Adrenal gland (tissue), 12 donors: Measurements from ENCODE around the gene SLC50A1. TPM values are rescaled to one million over a fixed set of nuclear protein-coding genes. Genes with fewer than 3 reads are reported as not detected.
A peak's percentile ranks its signal among the peaks of the same experiment; 100 is the strongest.

Experiments used
- DNase-seq, 7 donors: peaks; one replicate each; pipeline ENCODE4 v3.0.0-alpha.2; 2019 to 2020
- H3K27ac ChIP-seq, 5 donors: fragments of 200-600 bp; sonication (generic) in 4 of 5; 1 replicate in 3 of 5; 2 replicates in 2 of 5; pipeline versions ENCODE4 v1.5.1 to v1.8.0; 2016 to 2020; ENCODE audit warnings: mild to moderate bottlenecking in 1 of 5
- H3K27me3 ChIP-seq: fragments of 200-600 bp; 2 replicates; pipeline ENCODE4 v1.8.0; 2021
- H3K36me3 ChIP-seq, 2 donors: fragments of 200-600 bp; replicated peaks in 1 of 2; 1 replicate in 1 of 2; 2 replicates in 1 of 2; pipeline versions ENCODE4 v1.5.1 to v1.8.0; 2018 to 2022
- H3K4me1 ChIP-seq, 2 donors: fragments of 200-600 bp; replicated peaks in 1 of 2; 1 replicate in 1 of 2; 2 replicates in 1 of 2; pipeline versions ENCODE4 v1.5.1 to v1.8.0; 2018 to 2021
- H3K4me3 ChIP-seq, 4 donors: fragments of 200-600 bp; sonication (generic) in 3 of 4; one replicate each; pipeline ENCODE4 v1.5.1; 2016 to 2018
- H3K9me3 ChIP-seq, 3 donors: fragments of 200-600 bp; sonication (generic) in 1 of 3; replicated peaks in 1 of 3; 1 replicate in 2 of 3; 2 replicates in 1 of 3; pipeline versions ENCODE4 v1.5.1 to v1.8.0; 2016 to 2021
- POLR2A ChIP-seq, 2 donors: fragments of 450-650 bp; IDR thresholded peaks; one replicate each; pipeline ENCODE4 v1.6.1; 2017; ENCODE audit warnings: antibody characterized with exemption in 2 of 2, mild to moderate bottlenecking in 2 of 2, moderate library complexity in 1 of 2
- WGBS, 4 donors: extraction: QIAGEN DNeasy Blood & Tissue Kit in 2 of 4; methylation state at CpG; one replicate each; pipeline versions ENCODE4 v1.1.5 to v1.1.7; 2013 to 2017; 5-methylcytosine and 5-hydroxymethylcytosine counted together
- intact Hi-C, 2 donors: fragments of 100-400 bp; cut with DNase I; formaldehyde crosslinking; loops; one replicate each; pipeline versions ENCODE4 v1.14.1 to v1.15.0; 2022 to 2023
- polyA plus RNA-seq, 3 donors: library from polyadenylated mRNA; stranded (reverse); fragments of 200-250 nt in 2 of 3; fragments of 350-450 nt in 1 of 3; fragmentation: Illumina TruSeq in 1 of 3; extraction: RNeasy Lipid Tissue Mini Kit (QIAGEN cat#74804) in 1 of 3; gene quantifications; one replicate each; pipeline ENCODE4 v1.2.3, GENCODE V29; 2013 to 2014
- total RNA-seq, 9 donors: library from RNA; depleted of rRNA in 4 of 9; stranded (reverse); fragments of >200 nt in 4 of 9; fragments of 120-200 nt in 1 of 9; fragmentation: NEBNext Ultra II Directional in 1 of 9; extraction: Animal tissue kit (Norgen Biotek cat#: 25700) in 1 of 9; gene quantifications; one replicate each; pipeline versions ENCODE4 v1.1.0 to v1.2.4, GENCODE V29; 2013 to 2023
- TF ChIP-seq, protein P1 (sequence below), 6 experiments: fragments of 450-650 bp in 4 of 6; fragments of 200-600 bp in 2 of 6; sonication (generic) in 1 of 6; IDR thresholded peaks; 1 replicate in 5 of 6; 2 replicates in 1 of 6; pipeline versions ENCODE4 v1.5.1 to v1.8.0; 2016 to 2021; ENCODE audit warnings: antibody characterized with exemption in 6 of 6, mild to moderate bottlenecking in 2 of 6, moderate library complexity in 1 of 6
- donor health status: healthy with polysubstance abuse.
- donor health status: Bipolar disorder and iron deficiency.
- donor health status: DM: yes; HTN: yes; CAD: no.
- donor health status: DM: no; HTN: no; CAD: no.
- donor health status: DM: no; HTN: no; CAD: no.
- donor health status: DM: yes; HTN: yes; CAD: no.

Gene SLC50A1
- total and polyA plus RNA-seq, 12 donors, result 31.7 to 172 (median 53.8) TPM

DNA sequence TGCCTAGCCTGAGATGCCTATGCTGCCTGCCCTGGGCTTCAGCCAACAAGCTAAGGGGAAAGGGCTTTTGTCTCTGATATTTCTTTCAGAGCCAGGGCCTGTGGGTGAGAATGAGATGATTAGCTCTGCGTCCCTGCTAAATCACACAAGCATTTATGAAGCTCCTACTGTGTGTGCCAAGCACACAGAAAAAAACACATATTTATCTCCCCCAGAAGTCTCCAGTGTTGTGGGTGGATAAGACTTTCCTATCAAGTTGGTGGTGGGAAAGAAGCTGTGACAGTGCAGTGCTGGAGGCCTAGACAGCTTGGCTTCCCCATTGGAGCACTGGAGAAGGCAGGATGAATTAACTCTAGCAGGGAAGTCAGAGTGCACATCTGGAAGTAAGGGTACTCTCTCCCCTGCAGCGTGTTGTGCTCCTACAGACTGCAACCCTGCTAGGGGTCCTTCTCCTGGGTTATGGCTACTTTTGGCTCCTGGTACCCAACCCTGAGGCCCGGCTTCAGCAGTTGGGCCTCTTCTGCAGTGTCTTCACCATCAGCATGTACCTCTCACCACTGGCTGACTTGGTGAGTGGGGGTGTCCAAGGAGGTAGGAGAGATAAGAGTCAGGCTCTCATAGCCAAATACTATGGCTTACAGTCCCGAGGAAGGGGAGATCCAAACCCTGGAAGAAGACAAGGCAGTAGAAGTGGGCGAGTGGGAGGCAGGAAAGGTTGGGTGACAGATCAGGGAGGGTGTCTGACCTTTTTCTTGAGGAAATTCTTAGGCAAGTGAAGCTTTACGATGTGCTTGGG lies 1.7 kb downstream of the SLC50A1 start:
- no peaks in the 10 kb centered on the region for H3K27me3 ChIP-seq
- TF ChIP-seq POLR2A (IDR thresholded peaks at IDR 0.05), result no peak
- peaks cover 0 to 20% of the 10 kb centered on the region in 2 donors for H3K36me3 ChIP-seq
- WGBS, 4 donors, result 82 to 93% (median 88%) methylated on average over 6 of the region's 6 CpGs
- H3K9me3 ChIP-seq, result no peaks in the 10 kb centered on the region
- H3K4me1 ChIP-seq, result peaks cover 25 to 36% of the 10 kb centered on the region in 2 donors
- DNase-seq, result no peak
- intact Hi-C loops, result no loop called here
- H3K4me3 ChIP-seq, result no peak overlapping the region
- H3K27ac ChIP-seq, result peak overlapping the region in 4 of 5 donors; percentile 95 to 100 (median 99)

DNA sequence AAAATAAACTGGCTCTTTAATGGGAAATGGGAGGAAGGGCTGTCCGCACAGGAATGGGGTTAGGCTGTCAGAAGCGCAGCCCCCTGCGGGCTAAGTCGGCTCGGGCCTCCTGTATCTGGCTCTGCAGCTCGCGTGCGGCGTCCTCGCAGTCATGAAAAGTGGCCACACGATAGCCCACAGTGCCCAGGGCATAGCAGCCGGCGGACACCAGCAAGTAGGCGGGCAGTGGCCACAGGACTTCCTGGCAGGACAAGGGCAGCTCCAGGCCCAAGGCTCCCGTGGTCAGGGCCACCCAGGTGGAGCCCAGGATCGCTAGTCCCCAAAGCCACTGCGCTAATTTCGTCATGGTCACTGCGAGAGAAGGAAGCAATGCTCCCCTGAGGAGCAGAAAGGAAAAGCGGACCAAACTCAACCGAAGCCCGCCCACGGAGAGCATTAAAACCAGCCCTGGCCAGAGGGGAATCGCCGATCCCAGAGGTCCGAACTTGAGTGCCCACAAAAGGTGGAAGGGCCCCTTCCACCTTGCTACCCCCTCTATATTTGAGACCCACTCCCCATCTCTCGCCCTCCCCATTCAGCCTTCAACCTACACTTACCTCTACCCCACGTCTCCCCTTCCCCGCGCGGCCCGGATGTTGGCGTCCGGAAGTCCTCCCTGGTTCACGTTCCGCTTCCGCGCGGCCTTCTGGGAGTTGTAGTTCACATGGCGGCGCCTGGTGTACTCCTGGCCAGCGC lies 4.4 kb downstream of the SLC50A1 start, which contains the start of gene DPM3:
Gene DPM3, minus strand, starts transcription at position 637 of the 735 bp plus-strand sequence. Its CDS starts 291 bp downstream, at position 346.
- 0 to 1% (median 0%) methylated on average over 31 to 42 of the region's 42 CpGs for WGBS, 4 donors
- peak; percentile 86 to 94 (median 90) for DNase-seq
- Histone ChIP-seq H3K27ac (peak within 1 kb of the TSS; percentile 71 to 95 (median 94)), H3K4me1 (peaks cover 20 to 26% of the 10 kb centered on the region in 2 donors), H3K27me3 (no peaks in the 10 kb centered on the region), H3K36me3 (no peaks in the 10 kb centered on the region), H3K9me3 (no peaks in the 10 kb centered on the region), H3K4me3 (peak within 1 kb of the TSS; percentile 44 to 87 (median 64))
- TF ChIP-seq POLR2A (IDR thresholded peaks at IDR 0.05), result peak; percentile 27 to 65
- TF ChIP-seq, protein P1, sequence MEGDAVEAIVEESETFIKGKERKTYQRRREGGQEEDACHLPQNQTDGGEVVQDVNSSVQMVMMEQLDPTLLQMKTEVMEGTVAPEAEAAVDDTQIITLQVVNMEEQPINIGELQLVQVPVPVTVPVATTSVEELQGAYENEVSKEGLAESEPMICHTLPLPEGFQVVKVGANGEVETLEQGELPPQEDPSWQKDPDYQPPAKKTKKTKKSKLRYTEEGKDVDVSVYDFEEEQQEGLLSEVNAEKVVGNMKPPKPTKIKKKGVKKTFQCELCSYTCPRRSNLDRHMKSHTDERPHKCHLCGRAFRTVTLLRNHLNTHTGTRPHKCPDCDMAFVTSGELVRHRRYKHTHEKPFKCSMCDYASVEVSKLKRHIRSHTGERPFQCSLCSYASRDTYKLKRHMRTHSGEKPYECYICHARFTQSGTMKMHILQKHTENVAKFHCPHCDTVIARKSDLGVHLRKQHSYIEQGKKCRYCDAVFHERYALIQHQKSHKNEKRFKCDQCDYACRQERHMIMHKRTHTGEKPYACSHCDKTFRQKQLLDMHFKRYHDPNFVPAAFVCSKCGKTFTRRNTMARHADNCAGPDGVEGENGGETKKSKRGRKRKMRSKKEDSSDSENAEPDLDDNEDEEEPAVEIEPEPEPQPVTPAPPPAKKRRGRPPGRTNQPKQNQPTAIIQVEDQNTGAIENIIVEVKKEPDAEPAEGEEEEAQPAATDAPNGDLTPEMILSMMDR (IDR thresholded peaks at IDR 0.05), result peak in 1 of 6 experiments; percentile 11
- intact Hi-C loops, result no loop called here

DNA sequence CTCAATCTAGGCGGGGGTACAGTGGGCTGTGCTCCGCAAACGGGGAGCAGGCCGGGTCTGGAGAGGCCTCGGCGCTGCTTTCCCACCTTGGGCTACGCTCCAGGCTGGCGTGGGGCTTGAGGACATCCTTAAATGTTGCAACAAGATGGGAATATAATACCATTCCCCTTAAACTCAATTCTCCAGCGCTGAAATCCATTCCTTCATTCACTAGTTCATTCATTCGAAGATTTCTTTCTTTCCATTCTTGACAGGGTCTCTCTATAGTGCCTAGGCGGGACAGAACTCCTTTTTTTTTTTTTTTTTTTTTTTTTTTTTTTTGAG lies 4.9 kb downstream of the SLC50A1 start:
- DNase-seq, result no peak
- H3K27me3 ChIP-seq, result no peaks in the 10 kb centered on the region
- WGBS, 4 donors, result 3 to 6% (median 4%) methylated on average over 11 of the region's 11 CpGs
- no peaks in the 10 kb centered on the region for H3K36me3 ChIP-seq
- H3K4me3 ChIP-seq, result peak overlapping the region in 2 of 4 donors; percentile 67 to 87
- intact Hi-C loops, result no loop called here
- H3K27ac ChIP-seq, result peak overlapping the region in 3 of 5 donors; percentile 94 to 95 (median 95)
- peaks cover 20 to 26% of the 10 kb centered on the region in 2 donors for H3K4me1 ChIP-seq
- TF ChIP-seq POLR2A (IDR thresholded peaks at IDR 0.05), result no peak
- TF ChIP-seq, protein P1 (IDR thresholded peaks at IDR 0.05), result no peak
- H3K9me3 ChIP-seq, result no peaks in the 10 kb centered on the region

DNA sequence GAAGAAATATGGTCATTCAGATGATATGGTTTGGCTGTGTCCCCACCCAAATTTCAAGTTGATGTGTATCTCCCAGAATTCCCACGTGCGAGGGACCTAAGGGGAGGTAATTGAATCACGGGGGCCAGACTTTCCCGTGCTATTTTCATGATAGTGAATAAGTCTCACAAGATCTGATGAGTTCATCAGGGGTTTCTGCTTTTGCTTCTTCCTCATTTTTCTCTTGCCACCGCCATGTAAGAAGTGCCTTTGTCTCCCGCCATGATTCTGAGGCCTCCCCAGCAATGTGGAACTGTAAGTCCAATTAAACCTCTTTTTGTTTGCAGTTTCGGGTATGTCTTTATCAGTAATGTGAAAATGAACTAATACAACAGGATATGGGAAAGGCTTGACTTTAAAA lies 6.1 kb downstream of the SLC50A1 start:
- 67 to 81% (median 74%) methylated on average over 7 of the region's 7 CpGs for WGBS, 4 donors
- no peak overlapping the region for H3K4me3 ChIP-seq
- intact Hi-C loops, result no loop called here

More for the DNA sequence above, 6.1 kb downstream of the SLC50A1 start:
- Histone ChIP-seq H3K36me3 (no peaks in the 10 kb centered on the region), H3K4me1 (peaks cover 18 to 23% of the 10 kb centered on the region in 2 donors), H3K9me3 (no peaks in the 10 kb centered on the region), H3K27ac (no peak overlapping the region), H3K27me3 (no peaks in the 10 kb centered on the region)
- DNase-seq, result no peak
- TF ChIP-seq, protein P1 (IDR thresholded peaks at IDR 0.05), result no peak
- TF ChIP-seq POLR2A (IDR thresholded peaks at IDR 0.05), result no peak
